ENCODE results near the gene ANKH.

Gene ANKH

DNA sequence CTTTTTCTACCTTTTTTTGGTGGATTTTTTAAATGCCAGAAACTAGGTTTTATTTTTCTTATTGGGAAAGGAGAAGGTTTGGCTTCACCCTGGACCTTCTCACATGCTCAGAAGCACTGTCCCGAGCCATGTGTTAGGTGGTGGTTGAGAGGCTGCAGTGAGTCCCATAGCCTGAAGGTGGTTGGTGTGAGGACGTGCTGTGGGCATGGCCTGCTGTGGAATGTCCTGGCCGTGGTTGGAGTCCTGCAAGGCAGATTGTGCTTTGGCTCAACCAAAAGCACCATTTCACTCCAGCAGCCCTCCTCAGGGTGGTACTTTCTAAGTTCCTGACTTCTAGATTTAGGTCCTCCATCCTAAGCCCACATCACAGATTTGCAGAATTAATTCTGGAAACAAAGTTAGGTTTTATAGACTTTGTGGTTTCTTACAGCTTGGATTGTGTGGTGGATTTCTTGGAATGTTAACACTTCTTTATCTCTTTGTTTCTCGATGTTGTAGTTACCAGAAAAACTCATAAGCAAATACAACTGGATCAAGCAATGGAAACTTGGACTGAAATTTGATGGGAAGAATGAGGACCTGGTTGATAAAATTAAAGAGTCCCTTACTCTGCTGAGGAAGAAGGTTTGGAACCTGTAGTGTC lies 184.4 kb downstream of the ANKH start:
- H3K27me3 Mint-ChIP-seq: no peaks in the 10 kb centered on the region
- no peak overlapping the region for H3K4me3 Mint-ChIP-seq
- H3K9me3 Mint-ChIP-seq: no peaks in the 10 kb centered on the region
- DNase-seq: no peak
- H3K27ac Mint-ChIP-seq: no peak overlapping the region
- peaks cover 72% of the 10 kb centered on the region for H3K36me3 Mint-ChIP-seq
- H3K4me1 Mint-ChIP-seq: peaks cover 16% of the 10 kb centered on the region
- CTCF ChIA-PET: interaction anchor here (1.6 to 4.6 kb wide), 3 partner anchors 21 to 316 kb away, joined by 3 to 31 read pairs (median 23); no protein-coding TSS in a partner anchor

- DNase-seq: no peak
- Mint-ChIP-seq H3K27ac (no peak overlapping the region), H3K4me3 (no peak overlapping the region), H3K27me3 (no peaks in the 10 kb centered on the region), H3K36me3 (peaks cover 72% of the 10 kb centered on the region), H3K9me3 (no peaks in the 10 kb centered on the region), H3K4me1 (peaks cover 16% of the 10 kb centered on the region)
- CTCF ChIA-PET: interaction anchor here (1.6 to 4.6 kb wide), 7 partner anchors 10 to 328 kb away, joined by 3 to 31 read pairs (median 11); no protein-coding TSS in a partner anchor
Measured at GRCh38 chr5:14686517-14686916, 185.1 kb downstream of the ANKH start.

- CTCF ChIA-PET: interaction anchor here (0.7 to 4.6 kb wide), 17 partner anchors 9 to 329 kb away, joined by 3 to 31 read pairs (median 6); no protein-coding TSS in a partner anchor
- peak; percentile 57 for DNase-seq
Measured at GRCh38 chr5:14685757-14686156, 185.8 kb downstream of the ANKH start.

DNA sequence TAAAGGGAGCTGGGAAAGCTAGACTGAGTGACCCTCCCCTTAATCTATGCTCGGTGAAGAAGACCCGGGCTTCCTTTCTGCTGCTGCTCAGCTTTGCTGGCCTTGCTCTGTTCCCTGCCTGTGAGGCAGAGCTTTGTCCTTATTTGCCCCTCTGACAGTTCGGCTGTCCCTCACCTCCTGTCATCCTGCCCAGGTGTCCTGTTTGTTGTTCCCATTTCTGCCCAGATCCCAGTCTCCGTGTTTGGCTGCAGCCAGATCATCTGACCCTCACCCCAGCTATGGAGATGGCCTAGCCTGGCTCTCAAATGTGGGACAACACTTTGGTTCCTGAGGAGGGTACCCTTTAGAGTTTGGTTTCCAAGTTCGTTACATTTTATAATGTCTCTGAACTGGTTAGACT lies 186.8 kb downstream of the ANKH start:
- H3K36me3 Mint-ChIP-seq: peaks cover 66% of the 10 kb centered on the region
- H3K4me1 Mint-ChIP-seq: peaks cover 13% of the 10 kb centered on the region
- peak overlapping the region; percentile 40 for H3K27ac Mint-ChIP-seq
- no peak overlapping the region for H3K4me3 Mint-ChIP-seq
- no peaks in the 10 kb centered on the region for H3K9me3 Mint-ChIP-seq
- CTCF ChIA-PET: interaction anchor here (1.3 to 4.6 kb wide), 14 partner anchors 9 to 333 kb away, joined by 3 to 31 read pairs (median 6); no protein-coding TSS in a partner anchor
- no peaks in the 10 kb centered on the region for H3K27me3 Mint-ChIP-seq
- no peak for DNase-seq

More at GRCh38 chr5:14685757-14686156, 185.8 kb downstream of the ANKH start:
- H3K4me3 Mint-ChIP-seq: no peak overlapping the region
- peaks cover 70% of the 10 kb centered on the region for H3K36me3 Mint-ChIP-seq
- no peaks in the 10 kb centered on the region for H3K9me3 Mint-ChIP-seq
- peak overlapping the region; percentile 71 for H3K27ac Mint-ChIP-seq
- H3K4me1 Mint-ChIP-seq: peaks cover 13% of the 10 kb centered on the region
- H3K27me3 Mint-ChIP-seq: no peaks in the 10 kb centered on the region

- H3K4me3 Mint-ChIP-seq: no peak overlapping the region
- CTCF ChIA-PET: interaction anchor here (1.0 to 4.6 kb wide), 12 partner anchors 8 to 333 kb away, joined by 3 to 31 read pairs (median 4); no protein-coding TSS in a partner anchor
- peaks cover 60% of the 10 kb centered on the region for H3K36me3 Mint-ChIP-seq
- peaks cover 13% of the 10 kb centered on the region for H3K4me1 Mint-ChIP-seq
- DNase-seq: no peak
- H3K27me3 Mint-ChIP-seq: no peaks in the 10 kb centered on the region
- H3K27ac Mint-ChIP-seq: no peak overlapping the region
- H3K9me3 Mint-ChIP-seq: no peaks in the 10 kb centered on the region
Measured at GRCh38 chr5:14683906-14684455, 187.6 kb downstream of the ANKH start.

GRCh38 chr5:14681236-14681752 lies 190.3 kb downstream of the ANKH start:
- Mint-ChIP-seq H3K27me3 (no peaks in the 10 kb centered on the region), H3K36me3 (peaks cover 51% of the 10 kb centered on the region), H3K4me1 (peaks cover 16% of the 10 kb centered on the region), H3K9me3 (no peaks in the 10 kb centered on the region), H3K27ac (no peak overlapping the region), H3K4me3 (no peak overlapping the region)
- no peak for DNase-seq
- CTCF ChIA-PET: no interaction called here

- H3K27ac Mint-ChIP-seq: no peak overlapping the region
- H3K36me3 Mint-ChIP-seq: peaks cover 57% of the 10 kb centered on the region
- CTCF ChIA-PET: interaction anchor here (1.3 kb wide), 1 partner anchor 11 kb away, joined by 3 read pairs; no protein-coding TSS in a partner anchor
- no peak overlapping the region for H3K4me3 Mint-ChIP-seq
- DNase-seq: no peak
- peaks cover 23% of the 10 kb centered on the region for H3K4me1 Mint-ChIP-seq
- H3K9me3 Mint-ChIP-seq: no peaks in the 10 kb centered on the region
- no peaks in the 10 kb centered on the region for H3K27me3 Mint-ChIP-seq
Measured at GRCh38 chr5:14679595-14679994, 192.0 kb downstream of the ANKH start.

- CTCF ChIA-PET: interaction anchor here (0.8 to 1.3 kb wide), 2 partner anchors 11 to 28 kb away, joined by 3 read pairs; no protein-coding TSS in a partner anchor
- Mint-ChIP-seq H3K36me3 (peaks cover 59% of the 10 kb centered on the region), H3K27me3 (no peaks in the 10 kb centered on the region), H3K27ac (no peak overlapping the region), H3K4me1 (peaks cover 29% of the 10 kb centered on the region), H3K9me3 (no peaks in the 10 kb centered on the region), H3K4me3 (no peak overlapping the region)
- no peak for DNase-seq
Measured at GRCh38 chr5:14678773-14679334, 192.7 kb downstream of the ANKH start.

DNA sequence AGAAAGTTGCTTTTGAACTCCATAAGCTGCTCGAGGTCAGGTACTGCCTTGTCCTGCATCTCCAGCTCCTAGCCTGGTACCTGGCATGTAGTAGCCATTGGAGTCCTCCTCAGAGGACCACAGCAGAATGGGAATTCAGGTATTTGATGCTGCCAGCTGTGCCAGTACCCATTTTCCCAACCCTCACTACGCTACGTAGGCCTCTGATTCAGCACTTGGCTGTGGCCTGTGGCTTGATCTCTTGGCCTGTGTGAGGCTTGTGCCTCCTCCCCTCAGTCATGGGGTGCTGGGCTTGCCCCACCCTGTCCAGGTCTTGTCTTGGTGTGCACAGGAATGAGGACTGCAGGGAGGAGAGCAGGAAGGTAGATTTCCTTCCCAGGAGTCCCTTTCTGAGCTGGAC lies 195.3 kb downstream of the ANKH start:
- peaks cover 54% of the 10 kb centered on the region for H3K36me3 Mint-ChIP-seq
- H3K9me3 Mint-ChIP-seq: no peaks in the 10 kb centered on the region
- DNase-seq: no peak
- peak overlapping the region; percentile 4 for H3K4me3 Mint-ChIP-seq
- CTCF ChIA-PET: interaction anchor here (1.2 to 3.2 kb wide), 2 partner anchors 9 to 312 kb away, joined by 3 to 17 read pairs; no protein-coding TSS in a partner anchor
- no peaks in the 10 kb centered on the region for H3K27me3 Mint-ChIP-seq
- H3K27ac Mint-ChIP-seq: peak overlapping the region; percentile 76
- H3K4me1 Mint-ChIP-seq: peaks cover 50% of the 10 kb centered on the region

GRCh38 chr5:14675865-14676300 lies 195.7 kb downstream of the ANKH start:
- Mint-ChIP-seq H3K9me3 (no peaks in the 10 kb centered on the region), H3K27ac (peak overlapping the region; percentile 76), H3K27me3 (no peaks in the 10 kb centered on the region), H3K36me3 (peaks cover 55% of the 10 kb centered on the region), H3K4me3 (peak overlapping the region; percentile 4), H3K4me1 (peaks cover 54% of the 10 kb centered on the region)
- no peak for DNase-seq
- CTCF ChIA-PET: interaction anchor here (1.3 to 3.2 kb wide), 2 partner anchors 9 to 328 kb away, joined by 3 to 17 read pairs; no protein-coding TSS in a partner anchor

DNA sequence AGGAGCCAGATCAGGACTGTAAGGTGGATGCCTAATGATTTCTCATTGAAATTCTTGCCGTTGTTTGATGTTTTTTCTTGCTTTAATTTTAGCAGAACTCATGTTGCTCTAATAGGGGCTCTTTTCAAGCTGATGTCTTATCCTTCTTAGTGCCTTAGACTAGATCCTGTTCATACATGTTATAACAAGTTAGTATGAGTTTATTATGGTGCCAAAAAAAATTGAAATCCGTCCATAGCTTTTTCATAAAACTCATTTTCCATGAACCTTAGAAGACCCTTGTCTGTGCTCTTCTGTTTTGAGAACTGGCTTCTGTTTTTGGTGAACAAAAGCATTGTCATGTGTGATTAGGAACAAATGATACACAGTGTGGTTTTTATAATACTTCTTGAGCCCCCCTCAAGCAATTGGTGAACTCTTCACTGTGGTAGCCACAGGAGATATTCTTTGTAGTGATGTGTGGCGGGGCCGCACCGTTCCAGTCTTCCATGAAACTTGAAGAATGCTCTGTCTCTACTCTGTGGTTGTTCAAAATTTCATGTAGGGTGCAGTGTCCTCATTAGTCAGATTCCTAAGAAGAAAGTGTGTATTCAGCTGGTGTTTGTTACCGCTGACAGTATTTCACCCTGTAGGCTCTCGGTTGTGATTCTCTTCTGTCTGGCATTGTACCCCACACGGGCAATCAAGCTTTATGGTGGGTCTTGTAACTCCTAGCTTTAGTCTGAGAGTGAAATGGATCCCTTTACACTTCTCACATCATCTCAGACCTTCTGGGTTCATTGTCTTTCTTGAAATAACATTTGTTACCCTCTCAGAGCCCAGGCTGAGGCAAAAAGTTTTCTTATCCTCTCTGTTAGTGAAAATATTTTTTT lies 196.4 kb downstream of the ANKH start:
- no peaks in the 10 kb centered on the region for H3K9me3 Mint-ChIP-seq
- no peaks in the 10 kb centered on the region for H3K27me3 Mint-ChIP-seq
- peaks cover 52% of the 10 kb centered on the region for H3K36me3 Mint-ChIP-seq
- H3K4me1 Mint-ChIP-seq: peaks cover 59% of the 10 kb centered on the region
- no peak overlapping the region for H3K4me3 Mint-ChIP-seq
- H3K27ac Mint-ChIP-seq: peak overlapping the region; percentile 76
- CTCF ChIA-PET: interaction anchor here (1.2 to 3.2 kb wide), 4 partner anchors 8 to 329 kb away, joined by 3 to 17 read pairs (median 4); no protein-coding TSS in a partner anchor
- DNase-seq: no peak

DNA sequence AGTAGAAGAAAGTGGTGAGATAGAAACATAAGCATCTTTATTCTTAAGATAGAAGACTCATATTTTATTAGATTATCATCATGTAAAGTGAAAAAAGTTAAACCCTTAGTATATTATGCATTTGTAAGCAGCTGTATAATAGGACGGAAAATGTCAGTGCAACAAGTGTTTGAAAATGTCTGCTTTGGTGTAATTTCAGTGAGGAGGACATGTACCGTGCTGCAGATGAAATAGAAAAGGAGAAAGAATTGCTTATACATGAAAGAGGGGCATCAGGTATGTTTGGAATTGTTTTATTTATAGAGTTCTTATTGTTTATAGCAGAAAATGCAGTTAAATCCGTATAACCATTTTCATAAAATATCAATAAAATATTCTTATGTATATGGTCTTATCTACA lies 198.1 kb downstream of the ANKH start:
- Mint-ChIP-seq H3K9me3 (no peaks in the 10 kb centered on the region), H3K4me3 (no peak overlapping the region), H3K27me3 (no peaks in the 10 kb centered on the region), H3K36me3 (peaks cover 48% of the 10 kb centered on the region), H3K27ac (no peak overlapping the region), H3K4me1 (peaks cover 72% of the 10 kb centered on the region)
- CTCF ChIA-PET: interaction anchor here (1.1 to 1.7 kb wide), 2 partner anchors 12 to 24 kb away, joined by 6 read pairs; no protein-coding TSS in a partner anchor
- no peak for DNase-seq

All from activated naive CD4-positive, alpha-beta T cell treated with anti-CD3 and anti-CD28 coated beads, Interleukin-2, amount 10 ng/mL, durations not matched to agents 7 days and 5 days (primary cell).